OCI-LY7 (cell line): ENCODE measurements around the gene CCDC3. TPM values are rescaled to one million over a fixed set of nuclear protein-coding genes. Genes with fewer than 3 reads are reported as not detected.

Source experiments
- BruUV-seq: library from RNA; stranded (reverse); fragments of 400-500 nt; replicated peaks from 2 replicates; lab custom pipeline; 2021; lab: Mats Ljungman, UMichigan
- CTCF ChIA-PET: fragments of 300-600 bp; sonication (Branson Sonifier 250); formaldehyde crosslinking; loops from one replicate; lab custom pipeline; 2022; ENCODE audit warnings: antibody characterized with exemption; ENCODE audit not compliant: unreplicated experiment; lab: Charles Lee
- POLR2A ChIA-PET: fragments of 300-600 bp; sonication (Branson Sonifier 250); formaldehyde crosslinking; loops from one replicate; lab custom pipeline; 2022; ENCODE audit warnings: antibody characterized with exemption; lab: Charles Lee
- DNase-seq: peaks from one replicate; pipeline ENCODE4 v3.0.0-alpha.2; 2015; ENCODE audit warnings: low spot score
- H2AFZ ChIP-seq: fragments of 200-600 bp; sonication (generic), shearing (Covaris generic); 2 replicates; pipeline ENCODE4 v1.6.1; 2014; ENCODE audit warnings: mild to moderate bottlenecking, antibody characterized with exemption, low read length, moderate library complexity
- H3K27ac ChIP-seq: fragments of 200-600 bp; sonication (generic); 2 replicates; pipeline ENCODE4 v1.5.1; 2014; ENCODE audit warnings: mixed run types, low read depth, mild to moderate bottlenecking, moderate library complexity, low read length, inconsistent platforms; ENCODE audit not compliant: poor library complexity, severe bottlenecking
- H3K36me3 ChIP-seq: fragments of 200-600 bp; sonication (generic); 2 replicates; pipeline ENCODE4 v1.6.1; 2014; ENCODE audit warnings: mild to moderate bottlenecking, antibody characterized with exemption, low read length, moderate library complexity, mixed read lengths; ENCODE audit not compliant: insufficient read depth
- H3K4me1 ChIP-seq: fragments of 200-600 bp; sonication (generic); 2 replicates; pipeline ENCODE4 v1.5.1; 2014; ENCODE audit warnings: mild to moderate bottlenecking, low read length; ENCODE audit not compliant: insufficient read depth, poor library complexity, severe bottlenecking
- H3K4me2 ChIP-seq: fragments of 200-600 bp; sonication (generic); 2 replicates; pipeline ENCODE4 v1.6.1; 2014; ENCODE audit warnings: mild to moderate bottlenecking, low read length
- H3K4me3 ChIP-seq: fragments of 200-600 bp; sonication (generic); 2 replicates; pipeline ENCODE4 v1.5.1; 2014; ENCODE audit warnings: mild to moderate bottlenecking, low read depth, low read length; ENCODE audit not compliant: poor library complexity, severe bottlenecking
- H3K79me2 ChIP-seq: fragments of 200-600 bp; sonication (generic); 2 replicates; pipeline ENCODE4 v1.6.1; 2016; ENCODE audit warnings: low read depth, mild to moderate bottlenecking, low read length, moderate library complexity, mixed read lengths; ENCODE audit not compliant: insufficient read depth
- H3K9me2 ChIP-seq: fragments of 200-600 bp; sonication (generic); 2 replicates; pipeline ENCODE4 v1.6.1; 2016; ENCODE audit warnings: mild to moderate bottlenecking, low read length, mixed read lengths; ENCODE audit not compliant: insufficient read depth
- H3K9me3 ChIP-seq: fragments of 200-600 bp; sonication (generic); 2 replicates; pipeline ENCODE4 v1.6.1; 2014; ENCODE audit warnings: mild to moderate bottlenecking, mixed run types, low read length, mixed read lengths
- H4K20me1 ChIP-seq: fragments of 200-600 bp; sonication (generic); 2 replicates; pipeline ENCODE4 v1.6.1; 2014; ENCODE audit warnings: mild to moderate bottlenecking, antibody characterized with exemption, low read length, moderate library complexity, mixed read lengths; ENCODE audit not compliant: insufficient read depth
- EZH2phosphoT487 ChIP-seq: fragments of 200-600 bp; sonication (generic); IDR thresholded peaks from 2 replicates; pipeline ENCODE4 v1.6.1; 2018; ENCODE audit warnings: low read depth, borderline replicate concordance, mild to moderate bottlenecking, mixed run types, antibody characterized with exemption, low read length, moderate library complexity, mixed read lengths
- intact Hi-C: fragments of 100-400 bp; cut with micrococcal nuclease; formaldehyde crosslinking; loops from one replicate; pipeline ENCODE4 v1.10.0; 2022; ENCODE audit not compliant: unreplicated experiment
- total RNA-seq, 2 experiments: library from RNA; depleted of rRNA in 1 of 2; stranded (reverse); fragments of >200 nt in 1 of 2; shearing (Covaris generic) in 1 of 2; gene quantifications; 2 replicates each; pipeline ENCODE4 v1.2.3, GENCODE V29; 2014 to 2022
- TF ChIP-seq, protein P1 (sequence below): fragments of 200-600 bp; sonication (generic); conservative IDR thresholded peaks from 2 replicates; pipeline ENCODE4 v1.5.1; 2014; ENCODE audit warnings: mild to moderate bottlenecking, antibody characterized with exemption, low read length, moderate library complexity, mixed read lengths

CCDC3 gene
- total RNA-seq, 2 experiments from 2014 or later, result not detected

DNA sequence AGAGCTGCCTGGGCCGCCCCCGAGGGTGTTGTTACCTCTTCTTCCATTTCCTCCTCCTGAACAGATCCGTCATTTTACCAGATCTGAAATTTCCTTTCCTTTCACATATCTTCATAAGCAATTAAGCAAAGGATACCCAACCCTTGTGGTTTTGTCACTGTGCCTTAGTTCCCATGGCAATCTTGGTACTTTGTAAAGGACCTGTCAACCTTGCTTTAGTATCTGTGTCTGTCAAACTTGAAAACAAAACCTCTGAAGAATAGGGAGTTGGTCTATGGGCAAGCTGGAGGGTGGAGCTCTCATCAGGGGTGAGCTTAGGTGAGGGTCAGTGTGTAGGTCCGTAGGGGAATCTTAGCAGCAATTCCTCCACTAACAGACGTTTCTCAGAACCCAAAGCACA, 25.4 kb upstream of the CCDC3 start:
- BruUV-seq, result no TSS peak

DNA sequence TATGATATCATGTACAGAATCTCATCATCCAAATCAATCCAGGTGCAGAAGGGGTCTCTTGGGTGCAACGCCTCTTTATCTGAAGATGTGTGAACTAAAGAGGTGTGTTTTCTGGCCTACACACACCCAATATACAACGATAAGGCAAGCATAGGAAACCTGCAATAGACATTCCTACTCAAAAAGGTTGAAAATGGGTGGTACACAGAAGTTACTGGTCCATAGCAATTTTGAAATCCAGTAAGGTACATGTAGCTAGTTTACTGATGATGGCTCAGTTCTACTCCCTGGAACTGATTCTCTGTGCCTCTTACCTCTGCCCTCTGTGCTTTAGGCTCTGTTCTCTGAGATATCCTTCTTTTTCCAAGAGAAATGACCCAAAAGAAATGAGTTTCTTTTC, 22.2 kb upstream of the CCDC3 start:
- no peak overlapping the region for H2AFZ ChIP-seq
- POLR2A ChIA-PET, result no interaction called here

More for the DNA sequence above, 25.4 kb upstream of the CCDC3 start:
- no peak for TF ChIP-seq EZH2phosphoT487
- TF ChIP-seq, protein P1, sequence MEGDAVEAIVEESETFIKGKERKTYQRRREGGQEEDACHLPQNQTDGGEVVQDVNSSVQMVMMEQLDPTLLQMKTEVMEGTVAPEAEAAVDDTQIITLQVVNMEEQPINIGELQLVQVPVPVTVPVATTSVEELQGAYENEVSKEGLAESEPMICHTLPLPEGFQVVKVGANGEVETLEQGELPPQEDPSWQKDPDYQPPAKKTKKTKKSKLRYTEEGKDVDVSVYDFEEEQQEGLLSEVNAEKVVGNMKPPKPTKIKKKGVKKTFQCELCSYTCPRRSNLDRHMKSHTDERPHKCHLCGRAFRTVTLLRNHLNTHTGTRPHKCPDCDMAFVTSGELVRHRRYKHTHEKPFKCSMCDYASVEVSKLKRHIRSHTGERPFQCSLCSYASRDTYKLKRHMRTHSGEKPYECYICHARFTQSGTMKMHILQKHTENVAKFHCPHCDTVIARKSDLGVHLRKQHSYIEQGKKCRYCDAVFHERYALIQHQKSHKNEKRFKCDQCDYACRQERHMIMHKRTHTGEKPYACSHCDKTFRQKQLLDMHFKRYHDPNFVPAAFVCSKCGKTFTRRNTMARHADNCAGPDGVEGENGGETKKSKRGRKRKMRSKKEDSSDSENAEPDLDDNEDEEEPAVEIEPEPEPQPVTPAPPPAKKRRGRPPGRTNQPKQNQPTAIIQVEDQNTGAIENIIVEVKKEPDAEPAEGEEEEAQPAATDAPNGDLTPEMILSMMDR, result no peak
- no peaks in the 10 kb centered on the region for H3K36me3 ChIP-seq
- H3K9me2 ChIP-seq, result no peaks in the 10 kb centered on the region
- ChIA-PET POLR2A (no interaction called here), CTCF (no interaction called here)
- intact Hi-C loops, result no loop called here
- H3K79me2 ChIP-seq, result no peaks in the 10 kb centered on the region
- no peak overlapping the region for H3K4me2 ChIP-seq
- no peaks in the 10 kb centered on the region for H3K4me1 ChIP-seq
- no peak overlapping the region for H3K27ac ChIP-seq
- DNase-seq, result no peak
- H4K20me1 ChIP-seq, result no peaks in the 10 kb centered on the region
- H3K9me3 ChIP-seq, result no peaks in the 10 kb centered on the region
- no peak overlapping the region for H2AFZ ChIP-seq
- H3K4me3 ChIP-seq, result no peak overlapping the region

DNA sequence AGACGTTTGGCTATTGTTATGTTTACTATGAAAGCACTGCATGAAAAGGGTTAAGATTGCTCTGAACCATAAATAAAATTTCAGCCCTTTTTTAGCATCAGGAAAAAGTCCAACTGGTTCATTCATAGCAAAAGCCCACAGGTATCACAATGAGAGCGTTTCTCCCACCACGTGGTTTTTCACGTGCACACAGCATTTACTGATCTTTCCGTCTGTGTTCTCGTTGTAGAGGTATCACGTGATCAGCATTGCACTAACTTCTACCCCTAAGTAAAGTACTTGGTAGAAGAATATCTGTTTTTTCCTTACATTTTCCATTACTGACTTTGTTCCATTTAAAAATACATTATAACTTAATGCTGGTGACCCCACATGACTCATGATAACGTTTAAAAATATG, 17.8 kb upstream of the CCDC3 start:
- ChIA-PET CTCF (no interaction called here), POLR2A (no interaction called here)
- TF ChIP-seq EZH2phosphoT487, result no peak
- Histone ChIP-seq H3K4me2 (no peak overlapping the region), H3K9me2 (no peaks in the 10 kb centered on the region), H3K36me3 (no peaks in the 10 kb centered on the region), H3K27ac (no peak overlapping the region), H3K4me3 (no peak overlapping the region), H3K79me2 (no peaks in the 10 kb centered on the region), H4K20me1 (no peaks in the 10 kb centered on the region), H3K9me3 (no peaks in the 10 kb centered on the region), H3K4me1 (no peaks in the 10 kb centered on the region), H2AFZ (no peak overlapping the region)
- no TSS peak for BruUV-seq
- DNase-seq, result no peak
- intact Hi-C loops, result no loop called here

More for the DNA sequence above, 22.2 kb upstream of the CCDC3 start:
- Histone ChIP-seq H3K4me3 (no peak overlapping the region), H3K9me2 (no peaks in the 10 kb centered on the region), H3K36me3 (no peaks in the 10 kb centered on the region), H3K4me2 (no peak overlapping the region), H3K79me2 (no peaks in the 10 kb centered on the region), H3K4me1 (no peaks in the 10 kb centered on the region), H3K9me3 (no peaks in the 10 kb centered on the region), H4K20me1 (no peaks in the 10 kb centered on the region), H3K27ac (no peak overlapping the region)
- CTCF ChIA-PET, result no interaction called here
- no TSS peak for BruUV-seq
- DNase-seq, result no peak
- intact Hi-C loops, result no loop called here
- no peak for TF ChIP-seq EZH2phosphoT487
- TF ChIP-seq, protein P1, result no peak
